Measurements from ENCODE around the gene CYS1. TPM values are rescaled to one million over a fixed set of nuclear protein-coding genes. Genes with fewer than 3 reads are reported as not detected.

The CYS1 gene
- total and polyA plus RNA-seq, 2 of the 13 experiments (the other 11 are each of a cell fraction or from before 2014, with no cell fraction given) = 0.04 TPM; not detected in 1

DNA sequence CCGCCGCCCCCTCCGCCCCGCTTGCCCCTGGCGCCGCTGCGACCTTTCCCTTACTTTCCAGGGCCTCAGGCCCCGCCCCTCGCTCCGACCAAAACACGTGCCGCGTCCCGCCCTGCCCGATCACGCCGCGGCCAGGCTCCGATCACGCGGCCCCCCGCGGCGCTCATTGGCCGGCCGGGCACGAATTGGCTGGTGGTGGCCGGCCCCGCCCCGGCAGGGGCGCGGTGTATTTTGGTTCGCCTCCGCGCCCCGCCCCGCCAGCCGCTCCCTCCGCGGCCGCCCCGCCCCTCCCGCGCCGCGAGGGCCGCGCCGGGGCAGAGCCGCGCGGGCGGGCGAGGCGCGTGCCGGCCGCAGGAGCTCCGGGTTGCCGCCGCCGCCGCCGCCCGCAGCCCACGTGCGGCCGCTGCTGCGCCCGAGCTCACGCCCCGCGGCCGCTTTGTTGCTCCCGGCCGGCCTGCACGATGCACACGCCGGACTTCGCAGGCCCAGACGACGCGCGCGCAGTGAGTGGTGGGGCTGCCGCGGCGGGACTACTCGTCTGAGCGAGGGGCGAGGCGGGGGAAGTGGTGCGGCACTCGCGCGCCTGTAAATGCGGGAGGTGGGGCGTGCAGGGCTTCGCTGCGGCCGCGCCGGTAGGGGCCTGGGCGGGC is 36.8 kb downstream of the CYS1 start, which contains the start of gene KLF11 (continued):
- TF ChIP-seq, protein P1, sequence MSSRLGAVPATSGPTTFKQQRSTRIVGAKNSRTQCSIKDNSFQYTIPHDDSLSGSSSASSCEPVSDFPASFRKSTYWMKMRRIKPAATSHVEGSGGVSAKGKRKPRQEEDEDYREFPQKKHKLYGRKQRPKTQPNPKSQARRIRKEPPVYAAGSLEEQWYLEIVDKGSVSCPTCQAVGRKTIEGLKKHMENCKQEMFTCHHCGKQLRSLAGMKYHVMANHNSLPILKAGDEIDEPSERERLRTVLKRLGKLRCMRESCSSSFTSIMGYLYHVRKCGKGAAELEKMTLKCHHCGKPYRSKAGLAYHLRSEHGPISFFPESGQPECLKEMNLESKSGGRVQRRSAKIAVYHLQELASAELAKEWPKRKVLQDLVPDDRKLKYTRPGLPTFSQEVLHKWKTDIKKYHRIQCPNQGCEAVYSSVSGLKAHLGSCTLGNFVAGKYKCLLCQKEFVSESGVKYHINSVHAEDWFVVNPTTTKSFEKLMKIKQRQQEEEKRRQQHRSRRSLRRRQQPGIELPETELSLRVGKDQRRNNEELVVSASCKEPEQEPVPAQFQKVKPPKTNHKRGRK (CRISPR knock-in tag; IDR thresholded peaks at IDR 0.05) = no peak
- TF ChIP-seq CREM (IDR thresholded peaks at IDR 0.05) (no peak), CREM (CRISPR knock-in tag; IDR thresholded peaks at IDR 0.05) (no peak), ISL2 (CRISPR knock-in tag; IDR thresholded peaks at IDR 0.05) (peak; percentile 57; the same call in 1 of the 2 replicates), TBL1XR1 (IDR thresholded peaks at IDR 0.05; ENCODE audit: borderline replicate concordance, low read length, partially characterized antibody) (no peak), ARNT2 (CRISPR knock-in tag; IDR thresholded peaks at IDR 0.05; ENCODE audit: low read depth) (peak; percentile 95), AKAP8 (CRISPR knock-in tag; IDR thresholded peaks at IDR 0.05) (no peak; the same call in 1 of the 2 replicates), KMT2B (CRISPR knock-in tag; IDR thresholded peaks at IDR 0.05) (peak; percentile 80; the same call in 1 of the 2 replicates), NR2F6 (IDR thresholded peaks at IDR 0.05) (no peak), NR2F6 (CRISPR knock-in tag; IDR thresholded peaks at IDR 0.05) (peak; percentile 47; the same call in 1 of the 2 replicates), ZNF264 (CRISPR knock-in tag; IDR thresholded peaks at IDR 0.05) (peak; percentile 79; the same call in 1 of the 2 replicates), PAF1 (CRISPR knock-in tag; IDR thresholded peaks at IDR 0.05) (no peak), ZNF660 (CRISPR knock-in tag; IDR thresholded peaks at IDR 0.05; ENCODE audit: borderline replicate concordance, low read depth) (no peak), ZNF879 (CRISPR knock-in tag; IDR thresholded peaks at IDR 0.05) (peak; percentile 98), SMAD9 (CRISPR knock-in tag; IDR thresholded peaks at IDR 0.05) (peak; percentile 96), ZNF883 (CRISPR knock-in tag; IDR thresholded peaks at IDR 0.05; ENCODE audit: not compliant biosample characterization) (peak; percentile 97)
- TF ChIP-seq, protein P2, sequence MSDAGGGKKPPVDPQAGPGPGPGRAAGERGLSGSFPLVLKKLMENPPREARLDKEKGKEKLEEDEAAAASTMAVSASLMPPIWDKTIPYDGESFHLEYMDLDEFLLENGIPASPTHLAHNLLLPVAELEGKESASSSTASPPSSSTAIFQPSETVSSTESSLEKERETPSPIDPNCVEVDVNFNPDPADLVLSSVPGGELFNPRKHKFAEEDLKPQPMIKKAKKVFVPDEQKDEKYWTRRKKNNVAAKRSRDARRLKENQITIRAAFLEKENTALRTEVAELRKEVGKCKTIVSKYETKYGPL (CRISPR knock-in tag; IDR thresholded peaks at IDR 0.05) = peak; percentile 87; the same call in 1 of the 2 replicates
- TF ChIP-seq, protein P3, sequence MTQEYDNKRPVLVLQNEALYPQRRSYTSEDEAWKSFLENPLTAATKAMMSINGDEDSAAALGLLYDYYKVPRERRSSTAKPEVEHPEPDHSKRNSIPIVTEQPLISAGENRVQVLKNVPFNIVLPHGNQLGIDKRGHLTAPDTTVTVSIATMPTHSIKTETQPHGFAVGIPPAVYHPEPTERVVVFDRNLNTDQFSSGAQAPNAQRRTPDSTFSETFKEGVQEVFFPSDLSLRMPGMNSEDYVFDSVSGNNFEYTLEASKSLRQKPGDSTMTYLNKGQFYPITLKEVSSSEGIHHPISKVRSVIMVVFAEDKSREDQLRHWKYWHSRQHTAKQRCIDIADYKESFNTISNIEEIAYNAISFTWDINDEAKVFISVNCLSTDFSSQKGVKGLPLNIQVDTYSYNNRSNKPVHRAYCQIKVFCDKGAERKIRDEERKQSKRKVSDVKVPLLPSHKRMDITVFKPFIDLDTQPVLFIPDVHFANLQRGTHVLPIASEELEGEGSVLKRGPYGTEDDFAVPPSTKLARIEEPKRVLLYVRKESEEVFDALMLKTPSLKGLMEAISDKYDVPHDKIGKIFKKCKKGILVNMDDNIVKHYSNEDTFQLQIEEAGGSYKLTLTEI (CRISPR knock-in tag; conservative IDR thresholded peaks at IDR 0.05) = no peak; the same call in 1 of the 2 replicates
- TF ChIP-seq, protein P4, sequence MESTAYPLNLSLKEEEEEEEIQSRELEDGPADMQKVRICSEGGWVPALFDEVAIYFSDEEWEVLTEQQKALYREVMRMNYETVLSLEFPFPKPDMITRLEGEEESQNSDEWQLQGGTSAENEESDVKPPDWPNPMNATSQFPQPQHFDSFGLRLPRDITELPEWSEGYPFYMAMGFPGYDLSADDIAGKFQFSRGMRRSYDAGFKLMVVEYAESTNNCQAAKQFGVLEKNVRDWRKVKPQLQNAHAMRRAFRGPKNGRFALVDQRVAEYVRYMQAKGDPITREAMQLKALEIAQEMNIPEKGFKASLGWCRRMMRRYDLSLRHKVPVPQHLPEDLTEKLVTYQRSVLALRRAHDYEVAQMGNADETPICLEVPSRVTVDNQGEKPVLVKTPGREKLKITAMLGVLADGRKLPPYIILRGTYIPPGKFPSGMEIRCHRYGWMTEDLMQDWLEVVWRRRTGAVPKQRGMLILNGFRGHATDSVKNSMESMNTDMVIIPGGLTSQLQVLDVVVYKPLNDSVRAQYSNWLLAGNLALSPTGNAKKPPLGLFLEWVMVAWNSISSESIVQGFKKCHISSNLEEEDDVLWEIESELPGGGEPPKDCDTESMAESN (CRISPR knock-in tag; conservative IDR thresholded peaks at IDR 0.05) = peak; percentile 94
- TF ChIP-seq, protein P5, sequence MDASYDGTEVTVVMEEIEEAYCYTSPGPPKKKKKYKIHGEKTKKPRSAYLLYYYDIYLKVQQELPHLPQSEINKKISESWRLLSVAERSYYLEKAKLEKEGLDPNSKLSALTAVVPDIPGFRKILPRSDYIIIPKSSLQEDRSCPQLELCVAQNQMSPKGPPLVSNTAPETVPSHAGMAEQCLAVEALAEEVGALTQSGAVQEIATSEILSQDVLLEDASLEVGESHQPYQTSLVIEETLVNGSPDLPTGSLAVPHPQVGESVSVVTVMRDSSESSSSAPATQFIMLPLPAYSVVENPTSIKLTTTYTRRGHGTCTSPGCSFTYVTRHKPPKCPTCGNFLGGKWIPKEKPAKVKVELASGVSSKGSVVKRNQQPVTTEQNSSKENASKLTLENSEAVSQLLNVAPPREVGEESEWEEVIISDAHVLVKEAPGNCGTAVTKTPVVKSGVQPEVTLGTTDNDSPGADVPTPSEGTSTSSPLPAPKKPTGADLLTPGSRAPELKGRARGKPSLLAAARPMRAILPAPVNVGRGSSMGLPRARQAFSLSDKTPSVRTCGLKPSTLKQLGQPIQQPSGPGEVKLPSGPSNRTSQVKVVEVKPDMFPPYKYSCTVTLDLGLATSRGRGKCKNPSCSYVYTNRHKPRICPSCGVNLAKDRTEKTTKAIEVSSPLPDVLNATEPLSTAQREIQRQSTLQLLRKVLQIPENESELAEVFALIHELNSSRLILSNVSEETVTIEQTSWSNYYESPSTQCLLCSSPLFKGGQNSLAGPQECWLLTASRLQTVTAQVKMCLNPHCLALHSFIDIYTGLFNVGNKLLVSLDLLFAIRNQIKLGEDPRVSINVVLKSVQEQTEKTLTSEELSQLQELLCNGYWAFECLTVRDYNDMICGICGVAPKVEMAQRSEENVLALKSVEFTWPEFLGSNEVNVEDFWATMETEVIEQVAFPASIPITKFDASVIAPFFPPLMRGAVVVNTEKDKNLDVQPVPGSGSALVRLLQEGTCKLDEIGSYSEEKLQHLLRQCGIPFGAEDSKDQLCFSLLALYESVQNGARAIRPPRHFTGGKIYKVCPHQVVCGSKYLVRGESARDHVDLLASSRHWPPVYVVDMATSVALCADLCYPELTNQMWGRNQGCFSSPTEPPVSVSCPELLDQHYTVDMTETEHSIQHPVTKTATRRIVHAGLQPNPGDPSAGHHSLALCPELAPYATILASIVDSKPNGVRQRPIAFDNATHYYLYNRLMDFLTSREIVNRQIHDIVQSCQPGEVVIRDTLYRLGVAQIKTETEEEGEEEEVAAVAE (CRISPR knock-in tag; IDR thresholded peaks at IDR 0.05; ENCODE audit: borderline replicate concordance) = no peak

All from HepG2 (cell line).